Glutamatergic neuron (in vitro differentiated cells): ENCODE data around the gene HPSE2. TPM values are rescaled to one million over a fixed set of nuclear protein-coding genes. Genes with fewer than 3 reads are reported as not detected.
"Not testable (repeated sequence)": the region's sequence is repeated elsewhere in the genome, so short reads cannot be mapped to it uniquely, and the experiment has no call there.

Source experiments
- DNase-seq: peaks from one replicate; pipeline ENCODE4 v3.0.0; 2022
- H3K27ac Mint-ChIP-seq: one replicate; pipeline ENCODE4 v1.8.0; 2020; ENCODE audit warnings: mild to moderate bottlenecking, mixed read lengths, inconsistent platforms; ENCODE audit not compliant: unreplicated experiment
- H3K27me3 Mint-ChIP-seq: one replicate; pipeline ENCODE4 v1.8.0; 2020; ENCODE audit warnings: mild to moderate bottlenecking, moderate library complexity, mixed read lengths, inconsistent platforms; ENCODE audit not compliant: unreplicated experiment
- H3K36me3 Mint-ChIP-seq: one replicate; pipeline ENCODE4 v1.8.0; 2020; ENCODE audit warnings: mild to moderate bottlenecking, mixed read lengths, inconsistent platforms; ENCODE audit not compliant: unreplicated experiment
- H3K4me1 Mint-ChIP-seq: one replicate; pipeline ENCODE4 v1.8.0; 2020; ENCODE audit warnings: mild to moderate bottlenecking, low read depth, mixed read lengths, inconsistent platforms; ENCODE audit not compliant: unreplicated experiment
- H3K4me3 Mint-ChIP-seq: one replicate; pipeline ENCODE4 v1.8.0; 2020; ENCODE audit warnings: mild to moderate bottlenecking, mixed read lengths, inconsistent platforms; ENCODE audit not compliant: unreplicated experiment
- H3K9me3 Mint-ChIP-seq: one replicate; pipeline ENCODE4 v1.8.0; 2020; ENCODE audit warnings: mild to moderate bottlenecking, moderate library complexity, mixed read lengths, inconsistent platforms; ENCODE audit not compliant: unreplicated experiment
- CTCF ChIP-seq: fragments of 200-600 bp; sonication (generic); IDR thresholded peaks from one replicate; pipeline ENCODE4 v1.5.0; 2021; ENCODE audit not compliant: partially characterized antibody, unreplicated experiment
- total RNA-seq: library from RNA; stranded (reverse); fragmentation: NEBNext Ultra II Directional; extraction: Animal tissue kit (Norgen Biotek cat#: 25700); gene quantifications from one replicate; pipeline ENCODE4 v1.2.1, GENCODE V29; 2021; ENCODE audit not compliant: unreplicated experiment

The HPSE2 gene
- total RNA-seq, 1 donor from 2014 or later, result not detected

GRCh38 chr10:98910048-98910447 lies 325.6 kb downstream of the HPSE2 start:
- H3K27me3 Mint-ChIP-seq, result no peaks in the 10 kb centered on the region
- H3K4me1 Mint-ChIP-seq, result peaks cover 8% of the 10 kb centered on the region
- peak overlapping the region; percentile 70 for H3K27ac Mint-ChIP-seq
- H3K36me3 Mint-ChIP-seq, result no peaks in the 10 kb centered on the region
- no peak for DNase-seq
- TF ChIP-seq CTCF, result no peak
- no peaks in the 10 kb centered on the region for H3K9me3 Mint-ChIP-seq
- no peak overlapping the region for H3K4me3 Mint-ChIP-seq

GRCh38 chr10:98908868-98909267 lies 326.8 kb downstream of the HPSE2 start:
- no peak for TF ChIP-seq CTCF
- peaks cover 2% of the 10 kb centered on the region for H3K9me3 Mint-ChIP-seq
- H3K4me3 Mint-ChIP-seq, result no peak overlapping the region
- no peak for DNase-seq
- H3K27ac Mint-ChIP-seq, result no peak overlapping the region
- no peaks in the 10 kb centered on the region for H3K36me3 Mint-ChIP-seq
- peaks cover 8% of the 10 kb centered on the region for H3K4me1 Mint-ChIP-seq
- H3K27me3 Mint-ChIP-seq, result no peaks in the 10 kb centered on the region

GRCh38 chr10:98908247-98908646 lies 327.4 kb downstream of the HPSE2 start:
- H3K4me1 Mint-ChIP-seq, DNase-seq, H3K9me3 Mint-ChIP-seq, H3K4me3 Mint-ChIP-seq, H3K36me3 Mint-ChIP-seq, H3K27me3 Mint-ChIP-seq, H3K27ac Mint-ChIP-seq: not testable (repeated sequence)

GRCh38 chr10:98901441-98902110 lies 334.1 kb downstream of the HPSE2 start:
- no peak for TF ChIP-seq CTCF
- Mint-ChIP-seq H3K4me3 (no peak overlapping the region), H3K27ac (no peak overlapping the region), H3K4me1 (no peaks in the 10 kb centered on the region), H3K27me3 (no peaks in the 10 kb centered on the region), H3K36me3 (no peaks in the 10 kb centered on the region), H3K9me3 (peaks cover 2% of the 10 kb centered on the region)
- DNase-seq, result no peak

- Mint-ChIP-seq H3K9me3 (peaks cover under 1% of the 10 kb centered on the region), H3K27ac (no peak overlapping the region), H3K27me3 (no peaks in the 10 kb centered on the region), H3K36me3 (no peaks in the 10 kb centered on the region), H3K4me3 (no peak overlapping the region), H3K4me1 (no peaks in the 10 kb centered on the region)
- no peak for DNase-seq
- no peak for TF ChIP-seq CTCF
Observed at GRCh38 chr10:98899018-98899417, 336.6 kb downstream of the HPSE2 start.
